T-helper 22 cell (primary cell): ENCODE measurements around the gene PDIA5.

Source experiments
- DNase-seq: peaks from one replicate; pipeline ENCODE4 v3.0.0-alpha.2; 2020; ENCODE audit warnings: low read depth

Gene PDIA5

GRCh38 chr3:123071581-123071980 lies 4.8 kb downstream of the PDIA5 start:
- DNase-seq: no peak

GRCh38 chr3:123072152-123072551 lies 5.3 kb downstream of the PDIA5 start:
- DNase-seq: no peak

- DNase-seq: no peak
Measured at GRCh38 chr3:123072564-123072963, 5.7 kb downstream of the PDIA5 start.

- DNase-seq: no peak
Measured at GRCh38 chr3:123075359-123075758, 8.5 kb downstream of the PDIA5 start.

- no peak for DNase-seq
Measured at GRCh38 chr3:123076112-123076495, 9.3 kb downstream of the PDIA5 start.

- no peak for DNase-seq
Measured at GRCh38 chr3:123076496-123077418, 9.9 kb downstream of the PDIA5 start.

GRCh38 chr3:123078101-123078500 lies 11.3 kb downstream of the PDIA5 start:
- no peak for DNase-seq

GRCh38 chr3:123080864-123081562 lies 14.2 kb downstream of the PDIA5 start:
- DNase-seq: no peak

- no peak for DNase-seq
Measured at GRCh38 chr3:123081718-123082369, 15.0 kb downstream of the PDIA5 start.

GRCh38 chr3:123082370-123083065 lies 15.7 kb downstream of the PDIA5 start:
- DNase-seq: no peak

- DNase-seq: no peak
Measured at GRCh38 chr3:123083383-123084124, 16.7 kb downstream of the PDIA5 start.

- DNase-seq: no peak
Measured at GRCh38 chr3:123084192-123084591, 17.4 kb downstream of the PDIA5 start.

- no peak for DNase-seq
Measured at GRCh38 chr3:123084738-123085237, 18.0 kb downstream of the PDIA5 start.

- DNase-seq: no peak
Measured at GRCh38 chr3:123085293-123085931, 18.6 kb downstream of the PDIA5 start.

- DNase-seq: no peak
Measured at GRCh38 chr3:123085932-123086627, 19.3 kb downstream of the PDIA5 start.

- no peak for DNase-seq
Measured at GRCh38 chr3:123088387-123088786, 21.6 kb downstream of the PDIA5 start.

GRCh38 chr3:123089611-123090331 lies 22.9 kb downstream of the PDIA5 start:
- no peak for DNase-seq

- no peak for DNase-seq
Measured at GRCh38 chr3:123090728-123091531, 24.1 kb downstream of the PDIA5 start.

GRCh38 chr3:123092243-123092642 lies 25.4 kb downstream of the PDIA5 start:
- no peak for DNase-seq
